ENCODE results near the gene B4GALT4.

The B4GALT4 gene

GRCh38 chr3:119221779-119222320 is 18.8 kb downstream of the B4GALT4 start:
- TF ChIP-seq FOXM1 (IDR thresholded peaks at IDR 0.05; ENCODE audit: borderline replicate concordance, low read depth) (no peak), CREB1 (IDR thresholded peaks at IDR 0.05; ENCODE audit: low read depth) (no peak), EP300 (IDR thresholded peaks at IDR 0.05; ENCODE audit: borderline replicate concordance) (no peak), YY1 (IDR thresholded peaks at IDR 0.05; ENCODE audit: low read depth) (no peak), REST (IDR thresholded peaks at IDR 0.05; ENCODE audit: low read depth) (no peak), TAF1 (IDR thresholded peaks at IDR 0.05; ENCODE audit: low read depth) (no peak), NFIC (IDR thresholded peaks at IDR 0.05) (no peak), CEBPB (IDR thresholded peaks at IDR 0.05) (no peak), EGR1 (IDR thresholded peaks at IDR 0.05) (no peak), TCF12 (IDR thresholded peaks at IDR 0.05; ENCODE audit: low read depth) (no peak), RAD21 (IDR thresholded peaks at IDR 0.05; ENCODE audit: low read depth) (no peak), MAX (IDR thresholded peaks at IDR 0.05) (no peak), ZBTB7A (IDR thresholded peaks at IDR 0.05; ENCODE audit: low read depth) (no peak)

GRCh38 chr3:119220970-119221667 is 19.6 kb downstream of the B4GALT4 start:
- no peak for TF ChIP-seq RAD21 (IDR thresholded peaks at IDR 0.05; ENCODE audit: low read depth)
- no peak for TF ChIP-seq TAF1 (IDR thresholded peaks at IDR 0.05; ENCODE audit: low read depth)
- TF ChIP-seq NFIC (IDR thresholded peaks at IDR 0.05), result no peak
- TF ChIP-seq ZBTB7A (IDR thresholded peaks at IDR 0.05; ENCODE audit: low read depth), result no peak
- TF ChIP-seq EGR1 (IDR thresholded peaks at IDR 0.05), result no peak
- TF ChIP-seq REST (IDR thresholded peaks at IDR 0.05; ENCODE audit: low read depth), result no peak
- no peak for TF ChIP-seq USF1 (IDR thresholded peaks at IDR 0.05)
- TF ChIP-seq TEAD4 (IDR thresholded peaks at IDR 0.05), result no peak
- TF ChIP-seq MAX (IDR thresholded peaks at IDR 0.05), result no peak
- TF ChIP-seq YY1 (IDR thresholded peaks at IDR 0.05; ENCODE audit: low read depth), result no peak
- TF ChIP-seq TCF12 (IDR thresholded peaks at IDR 0.05; ENCODE audit: low read depth), result no peak
- TF ChIP-seq CREB1 (IDR thresholded peaks at IDR 0.05; ENCODE audit: low read depth), result no peak
- no peak for TF ChIP-seq EP300 (IDR thresholded peaks at IDR 0.05; ENCODE audit: borderline replicate concordance)
- no peak for TF ChIP-seq FOXM1 (IDR thresholded peaks at IDR 0.05; ENCODE audit: borderline replicate concordance, low read depth)
- no peak for TF ChIP-seq CEBPB (IDR thresholded peaks at IDR 0.05)

- TF ChIP-seq USF1 (IDR thresholded peaks at IDR 0.05), result no peak
These were observed 20.5 kb downstream of the B4GALT4 start for GRCh38 chr3:119220198-119220597.

GRCh38 chr3:119219069-119219468 is 21.6 kb downstream of the B4GALT4 start:
- TF ChIP-seq NFIC (IDR thresholded peaks at IDR 0.05) (no peak), EP300 (IDR thresholded peaks at IDR 0.05; ENCODE audit: borderline replicate concordance) (no peak), USF1 (IDR thresholded peaks at IDR 0.05) (no peak), CEBPB (IDR thresholded peaks at IDR 0.05) (no peak), REST (IDR thresholded peaks at IDR 0.05; ENCODE audit: low read depth) (no peak), TCF12 (IDR thresholded peaks at IDR 0.05; ENCODE audit: low read depth) (no peak), TEAD4 (IDR thresholded peaks at IDR 0.05) (no peak), MAX (IDR thresholded peaks at IDR 0.05) (no peak), RAD21 (IDR thresholded peaks at IDR 0.05; ENCODE audit: low read depth) (no peak), EGR1 (IDR thresholded peaks at IDR 0.05) (no peak), FOXM1 (IDR thresholded peaks at IDR 0.05; ENCODE audit: borderline replicate concordance, low read depth) (no peak)

Measured in Ishikawa (cell line).